GM23248 (cell line): ENCODE results near the gene SCTR.

Source experiments
- EZH2 ChIP-seq: fragments of 200-600 bp; sonication (generic); IDR thresholded peaks from 2 replicates; pipeline ENCODE4 v1.6.1; 2018; ENCODE audit warnings: antibody characterized with exemption, mild to moderate bottlenecking; ENCODE audit not compliant: insufficient read depth, poor library complexity, severe bottlenecking
- EZH2phosphoT487 ChIP-seq: fragments of 200-600 bp; sonication (generic); IDR thresholded peaks from 2 replicates; pipeline ENCODE4 v1.6.1; 2018; ENCODE audit warnings: antibody characterized with exemption, moderate library complexity, mild to moderate bottlenecking, low read depth; ENCODE audit not compliant: insufficient read depth

DNA sequence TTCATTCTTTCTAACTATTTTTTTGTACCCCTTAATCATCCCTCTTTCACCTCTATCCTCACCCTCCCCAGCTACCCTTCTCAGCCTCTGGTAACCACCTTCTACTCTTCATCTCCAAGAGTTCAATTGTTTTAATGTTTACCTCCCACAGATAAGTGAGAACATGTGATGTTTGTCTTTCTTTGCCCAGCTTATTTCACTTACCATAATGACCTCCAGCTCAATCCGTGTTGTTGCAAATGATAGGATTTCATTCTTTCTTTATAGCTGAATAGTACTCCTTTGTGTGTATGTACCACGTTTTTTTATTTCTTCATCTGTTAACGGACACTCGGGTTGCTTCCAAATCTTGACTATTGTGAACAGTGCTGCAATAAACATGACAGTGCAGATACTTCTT, 114.8 kb downstream of the SCTR start:
- TF ChIP-seq EZH2phosphoT487 (no peak), EZH2 (no peak)
